Nephron (organoid): Measurements from ENCODE around the gene TSPAN18.
"Not testable (repeated sequence)": the region's sequence is repeated elsewhere in the genome, so short reads cannot be mapped to it uniquely, and the experiment has no call there.

Experiments used
- H3K27ac Mint-ChIP-seq, 3 experiments: 2 replicates each; pipeline ENCODE4 v1.8.0; 2020; ENCODE audit warnings: mixed read lengths in 3 of 3, mild to moderate bottlenecking in 2 of 3, moderate library complexity in 1 of 3
- H3K27me3 Mint-ChIP-seq: 2 replicates; pipeline ENCODE4 v1.8.0; 2021; ENCODE audit warnings: low read depth, mild to moderate bottlenecking, moderate library complexity, mixed read lengths
- H3K36me3 Mint-ChIP-seq: 2 replicates; pipeline ENCODE4 v1.8.0; 2020; ENCODE audit warnings: low read depth, mixed read lengths
- H3K4me1 Mint-ChIP-seq: 2 replicates; pipeline ENCODE4 v1.8.0; 2020; ENCODE audit warnings: mixed read lengths
- H3K4me3 Mint-ChIP-seq, 3 experiments: 2 replicates each; pipeline ENCODE4 v1.8.0; 2020; ENCODE audit warnings: mild to moderate bottlenecking in 3 of 3, mixed read lengths in 3 of 3, moderate library complexity in 2 of 3
- H3K9me3 Mint-ChIP-seq: 2 replicates; pipeline ENCODE4 v1.8.0; 2020; ENCODE audit warnings: mixed read lengths
- TF ChIP-seq, protein P1 (sequence below), 3 experiments: fragments of 200-600 bp; sonication (generic); IDR thresholded peaks; one replicate each; pipeline ENCODE4 v1.5.0; 2021; ENCODE audit warnings: antibody characterized with exemption in 3 of 3; ENCODE audit not compliant: unreplicated experiment in 3 of 3

TSPAN18 gene

GRCh38 chr11:44866286-44866685, 139.5 kb downstream of the TSPAN18 start:
- H3K36me3 Mint-ChIP-seq = peaks cover 8% of the 10 kb centered on the region
- peaks cover 67% of the 10 kb centered on the region for H3K4me1 Mint-ChIP-seq
- no peak overlapping the region for H3K4me3 Mint-ChIP-seq
- peaks cover 9% of the 10 kb centered on the region for H3K27me3 Mint-ChIP-seq
- no peaks in the 10 kb centered on the region for H3K9me3 Mint-ChIP-seq
- H3K27ac Mint-ChIP-seq = peak overlapping the region in 2 of 3 experiments; percentile 60 to 66
- TF ChIP-seq, protein P1, sequence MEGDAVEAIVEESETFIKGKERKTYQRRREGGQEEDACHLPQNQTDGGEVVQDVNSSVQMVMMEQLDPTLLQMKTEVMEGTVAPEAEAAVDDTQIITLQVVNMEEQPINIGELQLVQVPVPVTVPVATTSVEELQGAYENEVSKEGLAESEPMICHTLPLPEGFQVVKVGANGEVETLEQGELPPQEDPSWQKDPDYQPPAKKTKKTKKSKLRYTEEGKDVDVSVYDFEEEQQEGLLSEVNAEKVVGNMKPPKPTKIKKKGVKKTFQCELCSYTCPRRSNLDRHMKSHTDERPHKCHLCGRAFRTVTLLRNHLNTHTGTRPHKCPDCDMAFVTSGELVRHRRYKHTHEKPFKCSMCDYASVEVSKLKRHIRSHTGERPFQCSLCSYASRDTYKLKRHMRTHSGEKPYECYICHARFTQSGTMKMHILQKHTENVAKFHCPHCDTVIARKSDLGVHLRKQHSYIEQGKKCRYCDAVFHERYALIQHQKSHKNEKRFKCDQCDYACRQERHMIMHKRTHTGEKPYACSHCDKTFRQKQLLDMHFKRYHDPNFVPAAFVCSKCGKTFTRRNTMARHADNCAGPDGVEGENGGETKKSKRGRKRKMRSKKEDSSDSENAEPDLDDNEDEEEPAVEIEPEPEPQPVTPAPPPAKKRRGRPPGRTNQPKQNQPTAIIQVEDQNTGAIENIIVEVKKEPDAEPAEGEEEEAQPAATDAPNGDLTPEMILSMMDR (IDR thresholded peaks at IDR 0.05; ENCODE audit: unreplicated experiment in 3 of 3) = no peak

- peaks cover 4% of the 10 kb centered on the region for H3K36me3 Mint-ChIP-seq
- H3K4me3 Mint-ChIP-seq = no peak overlapping the region
- TF ChIP-seq, protein P1 (IDR thresholded peaks at IDR 0.05; ENCODE audit: unreplicated experiment in 3 of 3) = no peak
- H3K27me3 Mint-ChIP-seq = peaks cover 5% of the 10 kb centered on the region
- H3K27ac Mint-ChIP-seq = peak overlapping the region in 2 of 3 experiments; percentile 75 to 82
- H3K9me3 Mint-ChIP-seq = no peaks in the 10 kb centered on the region
- H3K4me1 Mint-ChIP-seq = peaks cover 50% of the 10 kb centered on the region
These were observed 141.3 kb downstream of the TSPAN18 start for GRCh38 chr11:44868021-44868420.

GRCh38 chr11:44868455-44869421, 142.0 kb downstream of the TSPAN18 start:
- peaks cover 5% of the 10 kb centered on the region for H3K27me3 Mint-ChIP-seq

GRCh38 chr11:44870181-44870580, 143.4 kb downstream of the TSPAN18 start:
- Mint-ChIP-seq H3K27me3 (peaks cover 5% of the 10 kb centered on the region), H3K27ac (peak overlapping the region; percentile 9 to 82 (median 45)), H3K9me3 (no peaks in the 10 kb centered on the region), H3K4me3 (no peak overlapping the region), H3K36me3 (peaks cover 4% of the 10 kb centered on the region), H3K4me1 (peaks cover 46% of the 10 kb centered on the region)
- TF ChIP-seq, protein P1 (IDR thresholded peaks at IDR 0.05; ENCODE audit: unreplicated experiment in 3 of 3) = no peak

More at GRCh38 chr11:44868455-44869421, 142.0 kb downstream of the TSPAN18 start:
- no peaks in the 10 kb centered on the region for H3K9me3 Mint-ChIP-seq
- H3K36me3 Mint-ChIP-seq = peaks cover 4% of the 10 kb centered on the region
- TF ChIP-seq, protein P1 (IDR thresholded peaks at IDR 0.05; ENCODE audit: unreplicated experiment in 3 of 3) = no peak
- no peak overlapping the region for H3K4me3 Mint-ChIP-seq
- H3K4me1 Mint-ChIP-seq = peaks cover 44% of the 10 kb centered on the region
- peak overlapping the region in 2 of 3 experiments; percentile 75 to 82 for H3K27ac Mint-ChIP-seq

GRCh38 chr11:44870615-44871176, 143.9 kb downstream of the TSPAN18 start:
- Mint-ChIP-seq H3K4me1 (peaks cover 41% of the 10 kb centered on the region), H3K27me3 (peaks cover 5% of the 10 kb centered on the region), H3K4me3 (no peak overlapping the region), H3K27ac (peak overlapping the region in 2 of 3 experiments; percentile 45 to 82), H3K9me3 (no peaks in the 10 kb centered on the region), H3K36me3 (peaks cover 4% of the 10 kb centered on the region)
- TF ChIP-seq, protein P1 (IDR thresholded peaks at IDR 0.05; ENCODE audit: unreplicated experiment in 3 of 3) = no peak

GRCh38 chr11:44871682-44872081, 144.9 kb downstream of the TSPAN18 start:
- H3K27me3 Mint-ChIP-seq, H3K9me3 Mint-ChIP-seq, H3K36me3 Mint-ChIP-seq, H3K4me3 Mint-ChIP-seq: not testable (repeated sequence)
- Mint-ChIP-seq H3K4me1 (peaks cover 39% of the 10 kb centered on the region), H3K27ac (peak overlapping the region in 1 of 3 experiments; percentile 82)
